ENCODE data around the gene NOX4. TPM values are rescaled to one million over a fixed set of nuclear protein-coding genes. Genes with fewer than 3 reads are reported as not detected.

The NOX4 gene
- polyA plus RNA-seq, 2 of the 4 experiments (the other 2 are of a cell fraction): 0.04 TPM; not detected in 1

- CTCF ChIA-PET: no interaction called here
- TF ChIP-seq USF2 (IDR thresholded peaks at IDR 0.05) (no peak), ELK1 (IDR thresholded peaks at IDR 0.05; ENCODE audit: low read depth, low read length) (no peak), E2F6 (IDR thresholded peaks at IDR 0.05; ENCODE audit: borderline replicate concordance, low read depth) (no peak), PHF8 (IDR thresholded peaks at IDR 0.05; ENCODE audit: borderline replicate concordance, low read depth) (no peak), MAFK (IDR thresholded peaks at IDR 0.05; ENCODE audit: partially characterized antibody) (no peak), CHD4 (IDR thresholded peaks at IDR 0.05; ENCODE audit: borderline replicate concordance) (no peak), ATOH8 (CRISPR knock-in tag; IDR thresholded peaks at IDR 0.05; ENCODE audit: low read depth) (no peak), FOXS1 (CRISPR knock-in tag; IDR thresholded peaks at IDR 0.05) (no peak), CTCF (IDR thresholded peaks at IDR 0.05) (no peak), JUNB (IDR thresholded peaks at IDR 0.05) (no peak), PBX3 (IDR thresholded peaks at IDR 0.05) (no peak), TP53 (CRISPR knock-in tag; IDR thresholded peaks at IDR 0.05) (no peak), RFX5 (IDR thresholded peaks at IDR 0.05) (no peak)
- 0% methylated on average over 1 of the region's 1 CpG for WGBS (ENCODE audit: missing lambda C conversion rate)
- no peak for FAIRE-seq
- POLR2A ChIA-PET: no interaction called here
- H3K4me1 ChIP-seq: no peaks in the 10 kb centered on the region
- no peaks in the 10 kb centered on the region for H3K9me3 ChIP-seq
- no peak overlapping the region for H3K4me2 ChIP-seq
- no peak for DNase-seq (ENCODE audit: low read depth in 1 of 2, low spot score in 1 of 2)
- H3K4me3 ChIP-seq: no peak overlapping the region
- no peak for ATAC-seq
- no peak overlapping the region for H3K27ac ChIP-seq
Measured at GRCh38 chr11:89437317-89437716, 53.9 kb downstream of the NOX4 start.

- Histone ChIP-seq H3K4me3 (no peak overlapping the region), H3K9me3 (no peaks in the 10 kb centered on the region), H3K4me2 (no peak overlapping the region), H3K4me1 (no peaks in the 10 kb centered on the region), H3K27ac (no peak overlapping the region)
- FAIRE-seq: no peak
- ChIA-PET CTCF (no interaction called here), POLR2A (no interaction called here)
- no peak for DNase-seq (ENCODE audit: low read depth in 1 of 2, low spot score in 1 of 2)
- no peak for TF ChIP-seq FOSB (CRISPR knock-in tag; IDR thresholded peaks at IDR 0.05)
- TF ChIP-seq HEYL (CRISPR knock-in tag; IDR thresholded peaks at IDR 0.05): no peak
- TF ChIP-seq EHF (CRISPR knock-in tag; IDR thresholded peaks at IDR 0.05): no peak
- no peak for TF ChIP-seq FOXS1 (CRISPR knock-in tag; IDR thresholded peaks at IDR 0.05)
- TF ChIP-seq HOXB13 (CRISPR knock-in tag; IDR thresholded peaks at IDR 0.05; ENCODE audit: low read depth): no peak
- TF ChIP-seq EHMT2 (IDR thresholded peaks at IDR 0.05; ENCODE audit: low read depth): no peak
- TF ChIP-seq SMC3 (IDR thresholded peaks at IDR 0.05): no peak
- TF ChIP-seq REST (IDR thresholded peaks at IDR 0.05): no peak
- TF ChIP-seq BHLHE40 (IDR thresholded peaks at IDR 0.05; ENCODE audit: low read depth, low read length): no peak
- TF ChIP-seq USF2 (IDR thresholded peaks at IDR 0.05): no peak
- no peak for TF ChIP-seq BCL3 (IDR thresholded peaks at IDR 0.05)
- no peak for ATAC-seq
- WGBS (ENCODE audit: missing lambda C conversion rate): 14% methylated on average over 3 of the region's 3 CpGs
Measured at GRCh38 chr11:89436071-89436470, 55.1 kb downstream of the NOX4 start.

All from A549 (cell line).